Measurements from ENCODE around the gene KSR1.

The KSR1 gene

DNA sequence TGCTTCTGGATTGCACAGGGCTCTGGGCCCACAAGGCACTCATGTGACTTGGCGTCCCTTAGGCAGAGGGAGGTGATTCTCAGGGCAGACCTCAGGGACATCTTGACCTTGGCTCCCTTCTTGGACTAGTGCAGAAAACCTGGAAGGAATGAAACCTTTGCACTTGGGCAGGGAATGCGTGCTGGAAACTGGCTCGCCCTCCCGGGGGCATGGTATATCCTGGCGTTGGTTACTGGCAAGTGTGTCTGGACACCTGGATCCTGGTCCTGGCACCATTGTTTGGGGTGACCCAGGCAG is 111.3 kb downstream of the KSR1 start:
- POLR2A ChIA-PET, result no interaction called here
- H3K4me3 ChIP-seq (ENCODE audit: control insufficient read depth in 1 of 7, extremely low read depth in 1 of 7, insufficient read depth in 4 of 7, low read depth in 2 of 7, low read length in 6 of 7), result no peak overlapping the region
- CTCF ChIA-PET, result interaction anchor here (0.6 to 11.9 kb wide), 8 partner anchors 11 to 83 kb away, joined by 3 to 126 read pairs (median 4); no protein-coding TSS in a partner anchor
- 97% methylated on average over 5 of the region's 5 CpGs for WGBS (ENCODE audit: insufficient coverage)
- no peaks in the 10 kb centered on the region for H3K27me3 ChIP-seq (replicated peaks in 2 of 5; ENCODE audit: control insufficient read depth in 4 of 5, insufficient read depth in 5 of 5, low read length in 4 of 5)
- H3K27ac ChIP-seq (ENCODE audit: insufficient read depth in 1 of 2, low read depth in 1 of 2, low read length in 2 of 2, poor library complexity in 1 of 2, severe bottlenecking in 2 of 2), result no peak overlapping the region
- H3K36me3 ChIP-seq (ENCODE audit: control insufficient read depth in 4 of 4, insufficient read depth in 4 of 4, low read length in 3 of 4), result no peaks in the 10 kb centered on the region
- DNase-seq, result no peak
- peaks cover 0 to 3% (median 0%) of the 10 kb centered on the region in 5 experiments for H3K9me3 ChIP-seq (ENCODE audit: control extremely low read depth in 1 of 5, control insufficient read depth in 4 of 5, insufficient read depth in 2 of 5, low read depth in 1 of 5, low read length in 4 of 5)
- peaks cover 0 to 63% (median 22%) of the 10 kb centered on the region in 4 experiments for H3K4me1 ChIP-seq (ENCODE audit: control extremely low read depth in 1 of 4, control insufficient read depth in 4 of 4, insufficient read depth in 4 of 4, low read length in 3 of 4)

DNA sequence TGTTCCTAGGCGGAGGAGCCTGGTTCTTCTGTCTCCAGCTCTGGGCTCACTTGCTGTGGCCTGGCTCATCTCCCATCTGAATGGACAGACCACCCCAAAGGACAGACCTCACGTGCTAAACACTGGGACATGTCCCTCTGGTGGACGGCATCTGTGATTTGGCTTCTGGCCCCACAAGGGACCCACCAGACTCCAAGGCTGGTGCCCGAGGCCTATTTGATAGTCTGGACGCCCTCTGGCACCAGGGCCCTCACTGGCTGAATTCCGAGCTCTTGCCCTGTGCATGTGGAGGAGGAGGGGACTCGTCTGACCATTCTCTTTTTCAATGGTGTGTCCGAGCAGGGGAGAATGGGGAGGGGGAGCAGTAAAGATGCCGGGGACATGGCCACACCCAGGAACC is 112.0 kb downstream of the KSR1 start:
- no peaks in the 10 kb centered on the region for H3K27me3 ChIP-seq (replicated peaks in 2 of 5; ENCODE audit: control insufficient read depth in 4 of 5, insufficient read depth in 5 of 5, low read length in 4 of 5)
- H3K9me3 ChIP-seq (ENCODE audit: control extremely low read depth in 1 of 5, control insufficient read depth in 4 of 5, insufficient read depth in 2 of 5, low read depth in 1 of 5, low read length in 4 of 5), result peaks cover 0 to 3% (median 0%) of the 10 kb centered on the region in 5 experiments
- no peak overlapping the region for H3K27ac ChIP-seq (ENCODE audit: insufficient read depth in 1 of 2, low read depth in 1 of 2, low read length in 2 of 2, poor library complexity in 1 of 2, severe bottlenecking in 2 of 2)
- CTCF ChIA-PET, result interaction anchor here (0.5 to 11.9 kb wide), 12 partner anchors 8 to 247 kb away, joined by 3 to 126 read pairs (median 4); no protein-coding TSS in a partner anchor
- H3K36me3 ChIP-seq (ENCODE audit: control insufficient read depth in 4 of 4, insufficient read depth in 4 of 4, low read length in 3 of 4), result no peaks in the 10 kb centered on the region
- DNase-seq, result no peak
- H3K4me1 ChIP-seq (ENCODE audit: control extremely low read depth in 1 of 4, control insufficient read depth in 4 of 4, insufficient read depth in 4 of 4, low read length in 3 of 4), result peaks cover 0 to 62% (median 24%) of the 10 kb centered on the region in 4 experiments
- WGBS (ENCODE audit: insufficient coverage), result 97% methylated on average over 6 of the region's 9 CpGs
- POLR2A ChIA-PET, result interaction anchor here (1.1 kb wide), 1 partner anchor 264 kb away, joined by 4 read pairs; no protein-coding TSS in a partner anchor
- H3K4me3 ChIP-seq (ENCODE audit: control insufficient read depth in 1 of 7, extremely low read depth in 1 of 7, insufficient read depth in 4 of 7, low read depth in 2 of 7, low read length in 6 of 7), result no peak overlapping the region

DNA sequence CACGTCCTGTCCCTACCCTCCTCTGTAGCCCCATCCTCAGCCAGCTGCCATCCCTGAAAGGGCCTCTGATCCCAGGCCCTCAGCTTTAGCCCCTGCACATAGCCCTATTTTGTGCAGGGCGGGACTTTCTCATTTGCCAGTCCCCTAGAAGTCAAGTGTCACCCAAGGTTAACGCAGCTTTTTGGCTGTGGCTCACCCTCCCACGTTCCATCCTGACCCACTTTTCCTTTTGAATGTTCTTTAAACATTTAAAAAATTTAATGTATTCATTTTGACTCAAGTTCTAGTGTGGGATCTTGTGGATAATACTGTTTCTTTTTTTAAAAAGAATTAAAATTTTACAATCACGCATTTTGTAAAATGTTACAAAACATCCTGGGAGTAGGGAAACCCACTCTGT is 112.6 kb downstream of the KSR1 start:
- 91% methylated on average over 2 of the region's 5 CpGs for WGBS (ENCODE audit: insufficient coverage)
- POLR2A ChIA-PET, result interaction anchor here (1.1 kb wide), 1 partner anchor 265 kb away, joined by 4 read pairs; no protein-coding TSS in a partner anchor
- no peak overlapping the region for H3K27ac ChIP-seq (ENCODE audit: insufficient read depth in 1 of 2, low read depth in 1 of 2, low read length in 2 of 2, poor library complexity in 1 of 2, severe bottlenecking in 2 of 2)

DNA sequence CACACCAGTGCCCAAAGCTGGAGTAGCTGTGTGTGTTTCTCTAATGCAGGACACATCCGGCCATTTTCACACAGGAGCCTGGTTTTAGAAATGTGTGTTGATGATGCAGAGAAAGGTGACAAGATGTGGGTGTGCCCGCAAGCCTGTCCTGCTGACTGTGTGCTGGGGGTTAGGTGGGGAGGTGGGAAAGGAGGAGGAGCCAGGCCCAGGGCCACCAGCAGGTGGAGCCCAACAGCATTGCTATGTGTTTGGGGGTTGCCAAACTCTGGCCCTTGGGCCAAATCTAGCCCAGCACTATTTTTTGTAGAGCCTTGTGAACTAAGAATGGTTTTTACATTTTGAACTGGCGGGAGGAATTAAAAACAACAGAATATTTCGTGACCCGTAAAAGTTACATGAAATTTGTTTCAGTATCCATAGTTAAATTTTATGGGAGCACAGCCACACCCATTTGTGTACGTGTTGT is 113.0 kb downstream of the KSR1 start:
- Histone ChIP-seq H3K36me3 (ENCODE audit: control insufficient read depth in 4 of 4, insufficient read depth in 4 of 4, low read length in 3 of 4) (no peaks in the 10 kb centered on the region), H3K9me3 (ENCODE audit: control extremely low read depth in 1 of 5, control insufficient read depth in 4 of 5, insufficient read depth in 2 of 5, low read depth in 1 of 5, low read length in 4 of 5) (peaks cover 0 to 2% (median 0%) of the 10 kb centered on the region in 5 experiments), H3K4me3 (ENCODE audit: control insufficient read depth in 1 of 7, extremely low read depth in 1 of 7, insufficient read depth in 4 of 7, low read depth in 2 of 7, low read length in 6 of 7) (no peak overlapping the region), H3K27me3 (replicated peaks in 2 of 5; ENCODE audit: control insufficient read depth in 4 of 5, insufficient read depth in 5 of 5, low read length in 4 of 5) (no peaks in the 10 kb centered on the region), H3K27ac (ENCODE audit: insufficient read depth in 1 of 2, low read depth in 1 of 2, low read length in 2 of 2, poor library complexity in 1 of 2, severe bottlenecking in 2 of 2) (peak overlapping the region in 1 of 2 experiments; percentile 37), H3K4me1 (ENCODE audit: control extremely low read depth in 1 of 4, control insufficient read depth in 4 of 4, insufficient read depth in 4 of 4, low read length in 3 of 4) (peaks cover 0 to 61% (median 24%) of the 10 kb centered on the region in 4 experiments)
- CTCF ChIA-PET, result interaction anchor here (1.1 to 11.9 kb wide), 10 partner anchors 9 to 190 kb away, joined by 3 to 126 read pairs (median 4); no protein-coding TSS in a partner anchor
- WGBS (ENCODE audit: insufficient coverage), result 93% methylated on average over 6 of the region's 6 CpGs
- POLR2A ChIA-PET, result no interaction called here
- peak; percentile 57 to 76 (median 71) for DNase-seq

More for the DNA sequence above, 112.6 kb downstream of the KSR1 start:
- Histone ChIP-seq H3K4me1 (ENCODE audit: control extremely low read depth in 1 of 4, control insufficient read depth in 4 of 4, insufficient read depth in 4 of 4, low read length in 3 of 4) (peaks cover 0 to 57% (median 22%) of the 10 kb centered on the region in 4 experiments), H3K27me3 (replicated peaks in 2 of 5; ENCODE audit: control insufficient read depth in 4 of 5, insufficient read depth in 5 of 5, low read length in 4 of 5) (no peaks in the 10 kb centered on the region), H3K36me3 (ENCODE audit: control insufficient read depth in 4 of 4, insufficient read depth in 4 of 4, low read length in 3 of 4) (no peaks in the 10 kb centered on the region), H3K9me3 (ENCODE audit: control extremely low read depth in 1 of 5, control insufficient read depth in 4 of 5, insufficient read depth in 2 of 5, low read depth in 1 of 5, low read length in 4 of 5) (peaks cover 0 to 3% (median 0%) of the 10 kb centered on the region in 5 experiments), H3K4me3 (ENCODE audit: control insufficient read depth in 1 of 7, extremely low read depth in 1 of 7, insufficient read depth in 4 of 7, low read depth in 2 of 7, low read length in 6 of 7) (no peak overlapping the region)
- CTCF ChIA-PET, result interaction anchor here (0.7 to 11.9 kb wide), 12 partner anchors 9 to 189 kb away, joined by 3 to 126 read pairs (median 4); no protein-coding TSS in a partner anchor
- no peak for DNase-seq

DNA sequence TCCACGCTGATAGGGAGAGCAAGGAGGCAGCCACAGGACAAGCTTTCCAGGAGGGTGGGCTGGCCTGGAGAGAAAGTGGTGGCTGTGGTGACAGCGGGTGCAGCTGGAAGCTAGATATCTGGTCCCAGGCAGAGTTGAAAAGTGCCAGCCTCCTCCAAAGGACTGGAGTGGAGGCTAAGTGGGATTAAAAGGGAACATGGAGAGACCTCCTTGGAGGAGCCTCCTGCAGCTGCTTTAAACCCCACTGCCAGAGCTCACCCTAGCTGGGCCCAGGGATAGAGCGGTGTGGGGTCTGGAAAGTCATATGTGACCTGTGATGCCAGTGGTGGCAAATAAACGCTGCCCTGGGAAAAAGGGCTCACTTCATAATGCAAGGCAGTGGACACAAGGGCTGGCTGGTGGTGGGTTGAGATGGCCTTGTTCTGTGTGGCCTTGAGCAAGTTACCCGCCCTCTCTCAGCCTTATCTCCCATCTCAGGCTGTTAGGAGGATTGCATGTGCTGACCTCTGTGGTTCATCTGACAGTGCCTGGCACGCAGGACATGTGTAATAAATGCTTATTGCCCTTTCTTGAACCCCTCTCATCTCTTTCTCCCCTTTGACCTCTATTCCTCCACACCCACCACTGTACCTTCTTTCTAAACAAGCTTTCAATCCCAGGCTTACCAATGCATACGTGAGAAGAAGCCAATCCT is 113.8 kb downstream of the KSR1 start:
- no peaks in the 10 kb centered on the region for H3K9me3 ChIP-seq (ENCODE audit: control extremely low read depth in 1 of 5, control insufficient read depth in 4 of 5, insufficient read depth in 2 of 5, low read depth in 1 of 5, low read length in 4 of 5)

DNA sequence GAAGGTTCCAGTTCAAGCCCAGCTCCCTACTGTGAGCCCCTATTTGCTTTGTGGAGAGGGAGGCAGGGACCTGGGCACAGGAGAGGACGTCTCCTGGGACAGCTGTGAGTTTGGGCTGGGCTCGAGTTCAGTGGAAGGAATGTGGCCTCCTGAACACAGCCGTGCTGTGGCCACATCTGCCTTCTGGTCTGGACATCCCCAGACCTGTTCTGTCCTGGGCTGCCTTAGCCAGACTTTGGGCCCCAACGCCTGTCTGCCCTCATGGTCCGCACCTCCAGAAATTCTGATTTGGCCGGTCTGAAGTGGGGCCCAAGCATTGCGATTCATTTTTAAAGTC is 114.3 kb downstream of the KSR1 start:
- 95% methylated on average over 6 of the region's 7 CpGs for WGBS (ENCODE audit: insufficient coverage)
- H3K36me3 ChIP-seq (ENCODE audit: control insufficient read depth in 4 of 4, insufficient read depth in 4 of 4, low read length in 3 of 4), result no peaks in the 10 kb centered on the region
- ChIA-PET POLR2A (no interaction called here), CTCF (interaction anchor here (0.9 to 11.9 kb wide), 6 partner anchors 9 to 102 kb away, joined by 3 to 126 read pairs (median 4); no protein-coding TSS in a partner anchor)
- H3K4me3 ChIP-seq (ENCODE audit: control insufficient read depth in 1 of 7, extremely low read depth in 1 of 7, insufficient read depth in 4 of 7, low read depth in 2 of 7, low read length in 6 of 7), result no peak overlapping the region
- H3K27ac ChIP-seq (ENCODE audit: insufficient read depth in 1 of 2, low read depth in 1 of 2, low read length in 2 of 2, poor library complexity in 1 of 2, severe bottlenecking in 2 of 2), result no peak overlapping the region
- H3K27me3 ChIP-seq (replicated peaks in 2 of 5; ENCODE audit: control insufficient read depth in 4 of 5, insufficient read depth in 5 of 5, low read length in 4 of 5), result no peaks in the 10 kb centered on the region
- DNase-seq, result no peak
- peaks cover 0 to 58% (median 19%) of the 10 kb centered on the region in 4 experiments for H3K4me1 ChIP-seq (ENCODE audit: control extremely low read depth in 1 of 4, control insufficient read depth in 4 of 4, insufficient read depth in 4 of 4, low read length in 3 of 4)
- H3K9me3 ChIP-seq (ENCODE audit: control extremely low read depth in 1 of 5, control insufficient read depth in 4 of 5, insufficient read depth in 2 of 5, low read depth in 1 of 5, low read length in 4 of 5), result no peaks in the 10 kb centered on the region

More for the DNA sequence above, 113.8 kb downstream of the KSR1 start:
- ChIA-PET CTCF (interaction anchor here (0.9 to 11.9 kb wide), 9 partner anchors 10 to 190 kb away, joined by 3 to 126 read pairs (median 4); no protein-coding TSS in a partner anchor), POLR2A (no interaction called here)
- Histone ChIP-seq H3K36me3 (ENCODE audit: control insufficient read depth in 4 of 4, insufficient read depth in 4 of 4, low read length in 3 of 4) (no peaks in the 10 kb centered on the region), H3K4me1 (ENCODE audit: control extremely low read depth in 1 of 4, control insufficient read depth in 4 of 4, insufficient read depth in 4 of 4, low read length in 3 of 4) (peaks cover 0 to 57% (median 20%) of the 10 kb centered on the region in 4 experiments), H3K27me3 (replicated peaks in 2 of 5; ENCODE audit: control insufficient read depth in 4 of 5, insufficient read depth in 5 of 5, low read length in 4 of 5) (no peaks in the 10 kb centered on the region), H3K4me3 (ENCODE audit: control insufficient read depth in 1 of 7, extremely low read depth in 1 of 7, insufficient read depth in 4 of 7, low read depth in 2 of 7, low read length in 6 of 7) (no peak overlapping the region), H3K27ac (ENCODE audit: insufficient read depth in 1 of 2, low read depth in 1 of 2, low read length in 2 of 2, poor library complexity in 1 of 2, severe bottlenecking in 2 of 2) (peak overlapping the region in 1 of 2 experiments; percentile 37)
- no peak for DNase-seq
- WGBS (ENCODE audit: insufficient coverage), result 96% methylated on average over 6 of the region's 7 CpGs

Data from common myeloid progenitor, CD34-positive (primary cell).